ENCODE results near the gene ACTR6.

DNA sequence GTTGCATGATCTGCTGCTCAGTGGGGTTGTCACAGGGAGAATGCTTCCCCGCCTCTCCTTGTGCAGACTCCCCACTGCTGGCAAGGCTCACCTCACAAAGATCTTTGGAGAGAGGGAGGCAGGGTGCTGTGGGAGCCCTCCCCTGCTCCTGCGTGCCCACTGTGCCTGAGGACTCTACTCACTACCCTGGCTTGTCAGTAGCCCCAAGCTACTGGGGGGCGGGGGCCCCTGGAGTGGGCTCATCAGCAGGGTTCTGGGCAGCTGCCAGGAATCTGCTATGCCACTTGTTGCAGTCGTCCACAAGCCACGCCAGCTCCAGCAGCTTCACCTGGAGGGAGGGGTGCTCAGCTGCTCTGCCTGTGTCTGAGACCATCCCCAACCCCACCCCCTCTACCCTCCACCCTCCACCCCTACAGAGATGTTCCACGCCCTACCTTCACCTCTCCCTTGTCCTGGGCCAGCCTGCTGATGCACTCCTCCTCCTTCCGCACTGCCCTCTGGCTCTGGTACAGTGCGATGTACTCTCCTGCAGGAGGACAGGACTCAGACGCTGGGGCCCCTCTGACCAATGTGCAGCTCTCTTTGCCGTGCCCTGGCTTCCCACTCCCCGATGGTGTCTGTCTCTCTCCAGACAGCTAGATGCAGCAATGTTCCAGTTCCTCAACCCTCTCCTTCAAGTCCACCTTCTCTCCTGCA is 43.7 kb upstream of the ACTR6 start:
- no peak for TF ChIP-seq CTCF (IDR thresholded peaks at IDR 0.05)
- TF ChIP-seq EP300 (IDR thresholded peaks at IDR 0.05), result no peak
- no peak for TF ChIP-seq POLR2A (IDR thresholded peaks at IDR 0.05)
